GM21526 (cell line): ENCODE measurements around the gene APBA2.

Experiments
- ATAC-seq: cut with Tn5 transposase; IDR thresholded peaks from one replicate; pipeline ENCODE4 v1.9.1; 2021; ENCODE audit warnings: moderate library complexity; ENCODE audit not compliant: unreplicated experiment, low FRiP score

Gene APBA2

GRCh38 chr15:28895146-28895545 is 9.4 kb downstream of the APBA2 start:
- ATAC-seq: no peak

- ATAC-seq: no peak
Measured at GRCh38 chr15:28895566-28895965, 9.8 kb downstream of the APBA2 start.

GRCh38 chr15:28896951-28897350 is 11.2 kb downstream of the APBA2 start:
- no peak for ATAC-seq

GRCh38 chr15:28897861-28898585 is 12.2 kb downstream of the APBA2 start:
- ATAC-seq: no peak

- no peak for ATAC-seq
Measured at GRCh38 chr15:28899061-28899738, 13.4 kb downstream of the APBA2 start.

GRCh38 chr15:28900041-28900891 is 14.5 kb downstream of the APBA2 start:
- ATAC-seq: no peak

- ATAC-seq: no peak
Measured at GRCh38 chr15:28900892-28901586, 15.3 kb downstream of the APBA2 start.

GRCh38 chr15:28901587-28901980 is 15.8 kb downstream of the APBA2 start:
- no peak for ATAC-seq

GRCh38 chr15:28901987-28902745 is 16.4 kb downstream of the APBA2 start:
- no peak for ATAC-seq

GRCh38 chr15:28902856-28903255 is 17.1 kb downstream of the APBA2 start:
- ATAC-seq: no peak

- ATAC-seq: no peak
Measured at GRCh38 chr15:28903555-28903954, 17.8 kb downstream of the APBA2 start.

GRCh38 chr15:28904003-28904402 is 18.2 kb downstream of the APBA2 start:
- no peak for ATAC-seq

GRCh38 chr15:28904541-28905315 is 19.0 kb downstream of the APBA2 start:
- no peak for ATAC-seq

- ATAC-seq: no peak
Measured at GRCh38 chr15:28907338-28907960, 21.7 kb downstream of the APBA2 start.

GRCh38 chr15:28909958-28910500 is 24.3 kb downstream of the APBA2 start:
- no peak for ATAC-seq

- ATAC-seq: no peak
Measured at GRCh38 chr15:28911310-28911931, 25.6 kb downstream of the APBA2 start.

GRCh38 chr15:28912422-28912821 is 26.6 kb downstream of the APBA2 start:
- ATAC-seq: no peak

- ATAC-seq: no peak
Measured at GRCh38 chr15:28913171-28913765, 27.5 kb downstream of the APBA2 start.
